ENCODE measurements around the gene APCDD1L.
"Not testable (repeated sequence)": the region's sequence is repeated elsewhere in the genome, so short reads cannot be mapped to it uniquely, and the experiment has no call there.

APCDD1L gene

GRCh38 chr20:58513580-58514285 lies 1.5 kb downstream of the APCDD1L start:
- H4K20me1 ChIP-seq: 0 out of 22 replicates have a peak, but pooled peaks cover 0 to 4% (median 0%) of the 10 kb centered on the region in 11 experiments
- H3K9ac ChIP-seq: no peak overlapping the region
- no peak overlapping the region for H3K27ac ChIP-seq
- H3K4me3 ChIP-seq: no peak overlapping the region
- H3K4me2 ChIP-seq: no peak overlapping the region
- no peak for TF ChIP-seq Cebpa-rat (IDR thresholded peaks at IDR 0.05)
- no peaks in the 10 kb centered on the region for H3K36me3 ChIP-seq
- peaks cover 23 to 42% (median 39%) of the 10 kb centered on the region in 11 experiments for H3K27me3 ChIP-seq
- peaks cover 0 to under 1% (median 0%) of the 10 kb centered on the region in 11 experiments; a peak in 1 of 22 replicates for H3K9me3 ChIP-seq (replicated peaks in 1 of 11)
- peaks cover 0 to 34% (median 7%) of the 10 kb centered on the region in 10 experiments; a peak in 10 of 20 replicates for H3K4me1 ChIP-seq

GRCh38 chr20:58512808-58513552 lies 2.2 kb downstream of the APCDD1L start:
- H3K4me3 ChIP-seq: no peak overlapping the region
- no peak for TF ChIP-seq Cebpa-rat (IDR thresholded peaks at IDR 0.05)
- no peaks in the 10 kb centered on the region for H3K36me3 ChIP-seq
- peaks cover 23 to 42% (median 39%) of the 10 kb centered on the region in 11 experiments for H3K27me3 ChIP-seq
- H3K4me2 ChIP-seq: no peak overlapping the region
- peaks cover under 1 to 34% (median 7%) of the 10 kb centered on the region in 10 experiments; a peak in 13 of 20 replicates for H3K4me1 ChIP-seq
- H4K20me1 ChIP-seq: 0 out of 22 replicates have a peak, but pooled peaks cover 0 to 4% (median 0%) of the 10 kb centered on the region in 11 experiments
- no peak overlapping the region for H3K27ac ChIP-seq
- H3K9me3 ChIP-seq (replicated peaks in 1 of 11): peaks cover 0 to 8% (median 0%) of the 10 kb centered on the region in 11 experiments; a peak in 4 of 22 replicates
- no peak overlapping the region for H3K9ac ChIP-seq

GRCh38 chr20:58511861-58512260 lies 3.3 kb downstream of the APCDD1L start:
- H3K4me2 ChIP-seq: peak overlapping the region in 5 of 11 experiments; percentile 9 to 29 (median 15); a peak in 7 of 22 replicates
- H3K27me3 ChIP-seq: peaks cover 23 to 42% (median 39%) of the 10 kb centered on the region in 11 experiments
- no peak overlapping the region for H3K4me3 ChIP-seq

GRCh38 chr20:58511364-58511763 lies 3.8 kb downstream of the APCDD1L start:
- peaks cover 23 to 42% (median 38%) of the 10 kb centered on the region in 11 experiments for H3K27me3 ChIP-seq
- peak overlapping the region in 1 of 11 experiments; percentile 17; a peak in 1 of 22 replicates for H3K9ac ChIP-seq
- peaks cover 0 to 7% (median 0%) of the 10 kb centered on the region in 11 experiments; a peak in 1 of 22 replicates for H3K36me3 ChIP-seq
- H4K20me1 ChIP-seq: 0 out of 22 replicates have a peak, but pooled peaks cover 0 to 4% (median 0%) of the 10 kb centered on the region in 11 experiments
- no peak for TF ChIP-seq Cebpa-rat (IDR thresholded peaks at IDR 0.05)
- H3K4me2 ChIP-seq: peak overlapping the region in 5 of 11 experiments; percentile 8 to 49 (median 29); a peak in 11 of 22 replicates
- H3K27ac ChIP-seq: peak overlapping the region in 6 of 11 experiments; percentile 41 to 68 (median 48); a peak in 10 of 22 replicates
- peaks cover 9 to 24% (median 12%) of the 10 kb centered on the region in 11 experiments for H3K9me3 ChIP-seq (replicated peaks in 1 of 11)
- H3K4me1 ChIP-seq: peaks cover 4 to 34% (median 13%) of the 10 kb centered on the region in 10 experiments; a peak in 14 of 20 replicates
- no peak overlapping the region for H3K4me3 ChIP-seq

More at GRCh38 chr20:58511861-58512260, 3.3 kb downstream of the APCDD1L start:
- no peak for TF ChIP-seq Cebpa-rat (IDR thresholded peaks at IDR 0.05)
- 0 out of 22 replicates have a peak, but pooled peaks cover 0 to 4% (median 0%) of the 10 kb centered on the region in 11 experiments for H4K20me1 ChIP-seq
- peak overlapping the region in 3 of 11 experiments; percentile 14 to 68 (median 41); a peak in 3 of 22 replicates for H3K27ac ChIP-seq
- H3K36me3 ChIP-seq: 0 out of 22 replicates have a peak, but pooled peaks cover 0 to 2% (median 0%) of the 10 kb centered on the region in 11 experiments
- H3K9me3 ChIP-seq (replicated peaks in 1 of 11): peaks cover 4 to 19% (median 7%) of the 10 kb centered on the region in 11 experiments
- H3K9ac ChIP-seq: no peak overlapping the region
- peaks cover 4 to 34% (median 13%) of the 10 kb centered on the region in 10 experiments; a peak in 14 of 20 replicates for H3K4me1 ChIP-seq

DNA sequence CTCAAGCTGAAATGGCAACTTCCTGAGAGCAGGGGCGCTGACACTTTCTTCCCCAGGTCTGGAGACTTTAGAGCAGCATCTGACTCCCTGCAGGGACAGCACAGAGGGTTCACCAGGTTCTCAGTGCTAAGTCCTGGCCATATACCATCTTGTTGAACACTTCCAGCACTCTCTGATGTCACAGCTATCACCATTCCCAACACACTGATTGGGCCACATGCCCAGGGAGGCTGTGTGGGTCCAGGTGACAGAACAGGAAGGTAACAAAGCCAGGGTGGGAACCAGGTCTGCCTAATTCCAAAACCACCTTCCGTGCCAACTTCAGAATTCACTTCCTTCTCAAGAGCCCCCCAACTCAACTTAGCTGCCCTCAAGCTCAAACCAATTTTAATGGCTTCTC lies 4.3 kb downstream of the APCDD1L start:
- Histone ChIP-seq H3K9ac (peak overlapping the region in 1 of 11 experiments; percentile 17; a peak in 1 of 22 replicates), H3K27me3 (peaks cover 23 to 38% (median 34%) of the 10 kb centered on the region in 11 experiments), H3K4me3 (no peak overlapping the region), H3K27ac (peak overlapping the region in 6 of 11 experiments; percentile 41 to 68 (median 48); a peak in 10 of 22 replicates), H4K20me1 (0 out of 22 replicates have a peak, but pooled peaks cover 0 to 4% (median 0%) of the 10 kb centered on the region in 11 experiments), H3K36me3 (peaks cover 0 to 7% (median 0%) of the 10 kb centered on the region in 11 experiments; a peak in 1 of 22 replicates), H3K4me2 (peak overlapping the region in 5 of 11 experiments; percentile 8 to 49 (median 29); a peak in 10 of 22 replicates), H3K4me1 (peaks cover 4 to 32% (median 13%) of the 10 kb centered on the region in 10 experiments; a peak in 14 of 20 replicates), H3K9me3 (replicated peaks in 1 of 11) (peaks cover 14 to 29% (median 17%) of the 10 kb centered on the region in 11 experiments)
- TF ChIP-seq Cebpa-rat (IDR thresholded peaks at IDR 0.05): no peak

GRCh38 chr20:58508762-58509395 lies 6.3 kb downstream of the APCDD1L start:
- peaks cover 0 to 7% (median 0%) of the 10 kb centered on the region in 11 experiments; a peak in 3 of 22 replicates for H3K36me3 ChIP-seq
- peaks cover 4 to 22% (median 13%) of the 10 kb centered on the region in 10 experiments; a peak in 14 of 20 replicates for H3K4me1 ChIP-seq
- H3K27ac ChIP-seq: no peak overlapping the region
- no peaks in the 10 kb centered on the region for H4K20me1 ChIP-seq
- no peak overlapping the region for H3K4me2 ChIP-seq
- H3K9ac ChIP-seq: no peak overlapping the region
- no peak for TF ChIP-seq Cebpa-rat (IDR thresholded peaks at IDR 0.05)
- no peak overlapping the region for H3K4me3 ChIP-seq
- peaks cover 34 to 49% (median 37%) of the 10 kb centered on the region in 11 experiments for H3K9me3 ChIP-seq (replicated peaks in 1 of 11)
- H3K27me3 ChIP-seq: peaks cover 5 to 18% (median 14%) of the 10 kb centered on the region in 11 experiments

DNA sequence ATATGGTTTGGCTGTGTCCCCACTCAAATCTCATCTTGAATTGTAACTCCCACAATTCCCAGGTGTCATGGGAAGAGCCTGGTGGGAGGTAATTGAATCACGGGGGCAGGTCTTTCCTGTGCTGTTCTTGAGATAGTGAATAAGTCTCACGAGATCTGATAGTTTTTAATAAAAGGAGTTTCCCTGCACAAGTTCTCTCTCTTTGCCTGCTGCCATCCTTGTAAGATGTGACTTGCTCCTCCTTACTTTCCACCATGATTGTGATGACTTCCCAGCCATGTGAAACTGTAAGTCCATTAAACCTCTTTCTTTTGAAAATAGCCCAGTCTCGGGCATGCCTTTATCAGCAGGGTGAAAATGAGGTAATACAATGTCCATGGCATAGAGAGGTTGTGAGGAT lies 8.2 kb downstream of the APCDD1L start:
- not testable (repeated sequence) for H3K27me3 ChIP-seq, H3K4me3 ChIP-seq, H3K36me3 ChIP-seq, H4K20me1 ChIP-seq, H3K9ac ChIP-seq, H3K27ac ChIP-seq, H3K4me2 ChIP-seq
- H3K9me3 ChIP-seq (replicated peaks in 1 of 11): peaks cover 42 to 67% (median 50%) of the 10 kb centered on the region in 11 experiments
- peaks cover 4 to 16% (median 12%) of the 10 kb centered on the region in 10 experiments; a peak in 14 of 20 replicates for H3K4me1 ChIP-seq

DNA sequence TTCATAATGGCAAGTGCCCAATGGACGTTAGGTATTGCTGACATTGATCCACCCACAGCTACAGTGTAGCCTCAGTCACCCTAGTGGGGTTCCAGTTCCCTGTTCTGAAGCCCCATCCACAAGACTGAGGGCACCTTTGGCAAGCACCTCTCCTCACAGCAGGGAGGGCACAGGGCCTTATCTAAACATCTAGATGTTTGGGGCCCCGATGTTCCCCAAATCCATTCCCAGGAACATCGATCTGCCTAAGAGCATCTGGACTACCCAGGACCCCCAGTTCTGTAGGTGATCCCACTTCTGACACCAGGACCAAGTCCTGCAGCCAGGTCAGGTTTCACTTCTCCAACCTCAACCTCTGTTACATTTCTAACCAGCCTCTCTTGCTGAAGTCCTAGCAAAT lies 10.6 kb downstream of the APCDD1L start:
- H4K20me1 ChIP-seq: no peaks in the 10 kb centered on the region
- H3K9me3 ChIP-seq (replicated peaks in 1 of 11): peaks cover 42 to 72% (median 58%) of the 10 kb centered on the region in 11 experiments
- no peak for TF ChIP-seq Cebpa-rat (IDR thresholded peaks at IDR 0.05)
- H3K27me3 ChIP-seq: no peaks in the 10 kb centered on the region
- H3K4me3 ChIP-seq: peak overlapping the region in 2 of 10 experiments; percentile 22 to 28; a peak in 2 of 20 replicates
- no peak overlapping the region for H3K9ac ChIP-seq
- peaks cover 0 to 7% (median 0%) of the 10 kb centered on the region in 11 experiments; a peak in 3 of 22 replicates for H3K36me3 ChIP-seq
- no peak overlapping the region for H3K27ac ChIP-seq
- peaks cover 0 to 13% (median 0%) of the 10 kb centered on the region in 10 experiments; a peak in 4 of 20 replicates for H3K4me1 ChIP-seq
- no peak overlapping the region for H3K4me2 ChIP-seq

All from BLaER1 treated with 17β-estradiol and CSF1 and Interleukin-3, amounts not matched to agents 10 nM and 100 nM (cell line).